HepG2 (cell line): ENCODE data around the gene FLT3LG. TPM values are rescaled to one million over a fixed set of nuclear protein-coding genes. Genes with fewer than 3 reads are reported as not detected.

Experiments
- CCDC6 ChIP-seq: sonication (generic); formaldehyde crosslinking; IDR thresholded peaks from 2 replicates; pipeline ENCODE4 v1.8.1; 2022; ENCODE audit warnings: mild to moderate bottlenecking, missing genetic modification reagents, moderate library complexity
- CSRNP1 ChIP-seq: sonication (generic); formaldehyde crosslinking; IDR thresholded peaks from 2 replicates; pipeline ENCODE4 v1.8.1; 2023; ENCODE audit warnings: mild to moderate bottlenecking, missing genetic modification reagents
- DDIT3 ChIP-seq: sonication (generic); formaldehyde crosslinking; IDR thresholded peaks from 2 replicates; pipeline ENCODE4 v1.4.0; 2020; ENCODE audit warnings: mild to moderate bottlenecking, missing genetic modification reagents
- FOSL1 ChIP-seq: sonication (generic); formaldehyde crosslinking; IDR thresholded peaks from 2 replicates; pipeline ENCODE4 v1.9.0; 2021; ENCODE audit warnings: missing genetic modification reagents, borderline replicate concordance
- FOXO1 ChIP-seq: sonication (generic); formaldehyde crosslinking; IDR thresholded peaks from 2 replicates; pipeline ENCODE4 v1.4.0; 2020; ENCODE audit warnings: missing genetic modification reagents
- FOXP1 ChIP-seq, 2 experiments: fragments of 450-650 bp in 1 of 2; IDR thresholded peaks; 2 replicates each; pipeline ENCODE4 v1.6.1; 2017 to 2018; ENCODE audit warnings: antibody characterized with exemption in 1 of 2
- GABPA ChIP-seq, 2 experiments: IDR thresholded peaks; 2 replicates each; pipeline ENCODE4 v1.6.1; 2011 to 2016; ENCODE audit warnings: low read depth in 2 of 2, low read length in 1 of 2, missing biosample characterization in 1 of 2, missing genetic modification characterization in 1 of 2
- GFI1 ChIP-seq: sonication (generic); formaldehyde crosslinking; IDR thresholded peaks from 2 replicates; pipeline ENCODE4 v1.5.0; 2020; ENCODE audit warnings: missing genetic modification reagents, mild to moderate bottlenecking, borderline replicate concordance
- GRHL1 ChIP-seq: sonication (generic); formaldehyde crosslinking; conservative IDR thresholded peaks from 2 replicates; pipeline ENCODE4 v1.8.0; 2022; ENCODE audit warnings: missing genetic modification reagents
- HOXA7 ChIP-seq: sonication (generic); formaldehyde crosslinking; IDR thresholded peaks from 2 replicates; pipeline ENCODE4 v1.8.1; 2022; ENCODE audit warnings: mild to moderate bottlenecking, missing genetic modification reagents, moderate library complexity
- NCOA1 ChIP-seq: sonication (generic); formaldehyde crosslinking; IDR thresholded peaks from 2 replicates; pipeline ENCODE4 v1.9.0; 2021; ENCODE audit warnings: missing genetic modification reagents
- NFE2L2 ChIP-seq: fragments of 150-350 bp; IDR thresholded peaks from 2 replicates; pipeline ENCODE4 v1.6.1; 2014; ENCODE audit warnings: low read length
- RXRA ChIP-seq: sonication (generic); formaldehyde crosslinking; IDR thresholded peaks from 2 replicates; pipeline ENCODE4 v1.5.1; 2020; ENCODE audit warnings: missing genetic modification reagents
- U2AF1 ChIP-seq: fragments of 200-400 bp; formaldehyde crosslinking; optimal IDR thresholded peaks from 2 replicates; pipeline ENCODE3; 2017; ENCODE audit warnings: mild to moderate bottlenecking, low read depth, low read length
- ZFP1 ChIP-seq: IDR thresholded peaks from 2 replicates; pipeline ENCODE4 v1.6.1; 2016
- ZNF432 ChIP-seq: sonication (generic); formaldehyde crosslinking; IDR thresholded peaks from 2 replicates; pipeline ENCODE4 v1.5.0; 2020; ENCODE audit warnings: missing genetic modification reagents, mild to moderate bottlenecking, borderline replicate concordance
- ZNF484 ChIP-seq: sonication (generic); formaldehyde crosslinking; IDR thresholded peaks from 2 replicates; pipeline ENCODE4 v1.5.1; 2020; ENCODE audit warnings: mild to moderate bottlenecking, low read depth, missing genetic modification reagents, borderline replicate concordance
- ZNF546 ChIP-seq: sonication (generic); formaldehyde crosslinking; conservative IDR thresholded peaks from 2 replicates; pipeline ENCODE4 v1.8.1; 2023; ENCODE audit warnings: mild to moderate bottlenecking, missing genetic modification reagents
- ZNF570 ChIP-seq: sonication (generic); formaldehyde crosslinking; IDR thresholded peaks from 2 replicates; pipeline ENCODE4 v1.4.0; 2020; ENCODE audit warnings: mild to moderate bottlenecking, missing genetic modification reagents, borderline replicate concordance
- ZNF652 ChIP-seq: IDR thresholded peaks from 2 replicates; pipeline ENCODE4 v1.6.1; 2016; ENCODE audit warnings: low read depth, borderline replicate concordance
- ZNF75D ChIP-seq: sonication (generic); formaldehyde crosslinking; IDR thresholded peaks from 2 replicates; pipeline ENCODE4 v1.8.1; 2023; ENCODE audit warnings: missing genetic modification reagents, mild to moderate bottlenecking, borderline replicate concordance
- ZNF775 ChIP-seq: sonication (generic); formaldehyde crosslinking; IDR thresholded peaks from 2 replicates; pipeline ENCODE4 v1.4.0; 2020; ENCODE audit warnings: missing genetic modification reagents, mild to moderate bottlenecking, moderate library complexity, borderline replicate concordance
- ZSCAN20 ChIP-seq: sonication (generic); formaldehyde crosslinking; IDR thresholded peaks from 2 replicates; pipeline ENCODE4 v1.4.0; 2020; ENCODE audit warnings: missing genetic modification reagents, mild to moderate bottlenecking, borderline replicate concordance
- ZSCAN30 ChIP-seq: sonication (generic); formaldehyde crosslinking; IDR thresholded peaks from 2 replicates; pipeline ENCODE4 v1.5.0; 2020; ENCODE audit warnings: mild to moderate bottlenecking, missing genetic modification reagents
- polyA plus RNA-seq, 8 experiments: library from polyadenylated mRNA; depleted of rRNA in 3 of 8; stranded (reverse) in 7 of 8; unstranded in 1 of 8; fragments of >200 nt; fragmentation: Illumina TruSeq in 4 of 8; extraction: Trizol in 4 of 8; gene quantifications; 2 replicates each; pipeline versions ENCODE4 v1.2.1 to v1.2.3, GENCODE V29; 2011 to 2016; ENCODE audit warnings: low read depth in 4 of 8, missing spikeins in 1 of 8, mixed read lengths in 1 of 8; ENCODE audit not compliant: insufficient read depth in 1 of 8
- total RNA-seq, 5 experiments: library from RNA; depleted of rRNA; stranded (reverse); fragments of >200 nt; fragmentation: Illumina TruSeq; extraction: Trizol; gene quantifications; 2 replicates each; pipeline ENCODE4 v1.2.3, GENCODE V29; 2016; ENCODE audit warnings: low read depth in 1 of 5
- TF ChIP-seq, protein P1 (sequence below): sonication (generic); formaldehyde crosslinking; IDR thresholded peaks from 2 replicates; pipeline ENCODE4 v1.4.0; 2020; ENCODE audit warnings: mild to moderate bottlenecking, missing genetic modification reagents

FLT3LG gene
- total and polyA plus RNA-seq, 2 of the 13 experiments (the other 11 are each of a cell fraction or from before 2014, with no cell fraction given): 1.5 to 2.6 TPM

DNA sequence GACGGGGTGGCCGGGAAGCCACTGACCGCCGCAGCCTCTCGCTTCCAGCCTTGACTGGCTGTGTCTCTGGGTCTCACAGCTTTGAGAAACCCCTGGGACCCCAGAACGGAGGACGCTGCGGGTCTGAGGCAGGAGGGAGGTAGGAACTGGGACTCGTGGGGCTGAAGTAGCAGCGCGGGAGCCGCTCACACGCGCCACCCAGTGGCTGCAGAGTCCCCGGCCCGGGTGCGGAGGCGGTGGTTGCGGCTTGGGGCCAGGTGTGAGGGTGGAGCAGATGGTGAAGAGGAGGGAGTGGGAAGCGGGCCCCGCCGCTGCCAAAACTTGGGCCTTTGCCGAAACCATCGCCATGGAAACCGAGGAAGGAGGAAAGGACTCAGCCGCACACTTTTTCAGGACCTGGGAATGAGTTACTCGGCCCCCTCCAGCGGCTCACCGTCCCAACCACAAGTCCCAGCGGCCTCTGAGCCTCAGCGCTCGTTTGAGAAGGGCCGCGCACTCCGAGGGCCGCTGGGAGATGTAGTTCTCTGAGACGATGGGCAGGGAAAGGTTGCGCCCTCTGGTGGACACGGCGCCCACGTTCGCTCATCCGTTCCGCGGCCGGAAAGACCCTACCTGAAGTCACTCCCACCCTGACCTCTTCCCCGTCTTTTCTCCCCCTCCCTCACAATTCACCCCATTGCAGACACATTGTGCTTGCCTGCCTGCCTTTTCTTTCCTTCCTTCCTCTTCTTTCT lies 30.5 kb upstream of the FLT3LG start (continued):
- peak; percentile 61 for TF ChIP-seq GABPA (IDR thresholded peaks at IDR 0.05; ENCODE audit: low read depth, low read length)
- peak; percentile 83 for TF ChIP-seq GABPA (CRISPR knock-in tag; IDR thresholded peaks at IDR 0.05; ENCODE audit: low read depth)
- no peak for TF ChIP-seq ZNF484
- no peak for TF ChIP-seq FOSL1 (CRISPR knock-in tag)
- no peak for TF ChIP-seq ZNF546 (CRISPR knock-in tag)
- no peak for TF ChIP-seq HOXA7
- TF ChIP-seq ZNF775: no peak
- TF ChIP-seq U2AF1: peak; percentile 29
- no peak for TF ChIP-seq NCOA1
- no peak for TF ChIP-seq ZNF652 (CRISPR knock-in tag)
- TF ChIP-seq ZNF432 (CRISPR knock-in tag): no peak
- TF ChIP-seq ZSCAN20 (CRISPR knock-in tag): no peak
- TF ChIP-seq GRHL1 (CRISPR knock-in tag): no peak
- TF ChIP-seq, protein P1, sequence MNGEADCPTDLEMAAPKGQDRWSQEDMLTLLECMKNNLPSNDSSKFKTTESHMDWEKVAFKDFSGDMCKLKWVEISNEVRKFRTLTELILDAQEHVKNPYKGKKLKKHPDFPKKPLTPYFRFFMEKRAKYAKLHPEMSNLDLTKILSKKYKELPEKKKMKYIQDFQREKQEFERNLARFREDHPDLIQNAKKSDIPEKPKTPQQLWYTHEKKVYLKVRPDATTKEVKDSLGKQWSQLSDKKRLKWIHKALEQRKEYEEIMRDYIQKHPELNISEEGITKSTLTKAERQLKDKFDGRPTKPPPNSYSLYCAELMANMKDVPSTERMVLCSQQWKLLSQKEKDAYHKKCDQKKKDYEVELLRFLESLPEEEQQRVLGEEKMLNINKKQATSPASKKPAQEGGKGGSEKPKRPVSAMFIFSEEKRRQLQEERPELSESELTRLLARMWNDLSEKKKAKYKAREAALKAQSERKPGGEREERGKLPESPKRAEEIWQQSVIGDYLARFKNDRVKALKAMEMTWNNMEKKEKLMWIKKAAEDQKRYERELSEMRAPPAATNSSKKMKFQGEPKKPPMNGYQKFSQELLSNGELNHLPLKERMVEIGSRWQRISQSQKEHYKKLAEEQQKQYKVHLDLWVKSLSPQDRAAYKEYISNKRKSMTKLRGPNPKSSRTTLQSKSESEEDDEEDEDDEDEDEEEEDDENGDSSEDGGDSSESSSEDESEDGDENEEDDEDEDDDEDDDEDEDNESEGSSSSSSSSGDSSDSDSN (CRISPR knock-in tag): peak; percentile 69
- no peak for TF ChIP-seq ZFP1 (CRISPR knock-in tag)
- TF ChIP-seq RXRA (CRISPR knock-in tag): peak; percentile 66; the same call in 1 of the 2 replicates
- no peak; the same call in 1 of the 2 replicates for TF ChIP-seq FOXO1 (CRISPR knock-in tag)
- no peak for TF ChIP-seq DDIT3
- TF ChIP-seq ZNF75D (CRISPR knock-in tag): no peak
- no peak for TF ChIP-seq NFE2L2
- TF ChIP-seq ZNF570 (CRISPR knock-in tag): 0 out of 2 replicates have a peak, but pooled peaks have one; percentile 36
- peak; percentile 54; the same call in 1 of the 2 replicates for TF ChIP-seq CSRNP1 (CRISPR knock-in tag)
- TF ChIP-seq FOXP1 (IDR thresholded peaks at IDR 0.05): no peak
- no peak for TF ChIP-seq FOXP1 (CRISPR knock-in tag; IDR thresholded peaks at IDR 0.05)
- no peak for TF ChIP-seq CCDC6
- no peak for TF ChIP-seq ZSCAN30 (CRISPR knock-in tag)
- TF ChIP-seq GFI1 (CRISPR knock-in tag): no peak
